Measurements from ENCODE around the gene SYNJ2.

SYNJ2 gene

GRCh38 chr6:157954150-157955117, 27.2 kb upstream of the SYNJ2 start:
- no peak for TF ChIP-seq CTCF (IDR thresholded peaks at IDR 0.05; ENCODE audit: low read depth, low read length, missing control alignments)
- in situ Hi-C loops (cut with HindIII; ENCODE audit: low pct_ligation_motif_present, low sequenced_read_pairs) = no loop called here
- Histone ChIP-seq H3K27ac (no peak overlapping the region), H3K27me3 (replicated peaks) (no peaks in the 10 kb centered on the region), H3K36me3 (replicated peaks) (no peaks in the 10 kb centered on the region), H3K4me3 (ENCODE audit: low read depth, low read length) (no peak overlapping the region)
- DNase-seq = no peak

- no peak overlapping the region for H3K27ac ChIP-seq
- no peaks in the 10 kb centered on the region for H3K36me3 ChIP-seq (replicated peaks)
- H3K27me3 ChIP-seq (replicated peaks) = no peaks in the 10 kb centered on the region
- in situ Hi-C loops (cut with HindIII; ENCODE audit: low pct_ligation_motif_present, low sequenced_read_pairs) = no loop called here
- DNase-seq = no peak
- no peak overlapping the region for H3K4me3 ChIP-seq (ENCODE audit: low read depth, low read length)
- no peak for TF ChIP-seq CTCF (IDR thresholded peaks at IDR 0.05; ENCODE audit: low read depth, low read length, missing control alignments)
These were observed 26.0 kb upstream of the SYNJ2 start for GRCh38 chr6:157955675-157956074.

- Histone ChIP-seq H3K27me3 (replicated peaks) (no peaks in the 10 kb centered on the region), H3K36me3 (replicated peaks) (no peaks in the 10 kb centered on the region), H3K27ac (no peak overlapping the region), H3K4me3 (ENCODE audit: low read depth, low read length) (no peak overlapping the region)
- in situ Hi-C loops (cut with HindIII; ENCODE audit: low pct_ligation_motif_present, low sequenced_read_pairs) = no loop called here
- no peak for DNase-seq
- no peak for TF ChIP-seq CTCF (IDR thresholded peaks at IDR 0.05; ENCODE audit: low read depth, low read length, missing control alignments)
These were observed 25.4 kb upstream of the SYNJ2 start for GRCh38 chr6:157956171-157956730.

GRCh38 chr6:157959451-157960227, 22.0 kb upstream of the SYNJ2 start:
- Histone ChIP-seq H3K27ac (no peak overlapping the region), H3K36me3 (replicated peaks) (no peaks in the 10 kb centered on the region), H3K4me3 (ENCODE audit: low read depth, low read length) (no peak overlapping the region), H3K27me3 (replicated peaks) (no peaks in the 10 kb centered on the region)
- no peak for DNase-seq
- in situ Hi-C loops (cut with HindIII; ENCODE audit: low pct_ligation_motif_present, low sequenced_read_pairs) = no loop called here
- no peak for TF ChIP-seq CTCF (IDR thresholded peaks at IDR 0.05; ENCODE audit: low read depth, low read length, missing control alignments)

GRCh38 chr6:157961153-157961831, 20.4 kb upstream of the SYNJ2 start:
- no peak overlapping the region for H3K4me3 ChIP-seq (ENCODE audit: low read depth, low read length)
- no peak for DNase-seq
- H3K27me3 ChIP-seq (replicated peaks) = no peaks in the 10 kb centered on the region
- in situ Hi-C loops (cut with HindIII; ENCODE audit: low pct_ligation_motif_present, low sequenced_read_pairs) = no loop called here
- H3K36me3 ChIP-seq (replicated peaks) = no peaks in the 10 kb centered on the region
- no peak for TF ChIP-seq CTCF (IDR thresholded peaks at IDR 0.05; ENCODE audit: low read depth, low read length, missing control alignments)
- no peak overlapping the region for H3K27ac ChIP-seq

All from brain microvascular endothelial cell (primary cell).